Stimulated activated CD8-positive, alpha-beta memory T cell treated with anti-CD3 and anti-CD28 coated beads, Interleukin-2, amount 100 ng/mL, for 48 hours (primary cell): Measurements from ENCODE around the gene POLR2C.
"Not testable (repeated sequence)": the region's sequence is repeated elsewhere in the genome, so short reads cannot be mapped to it uniquely, and the experiment has no call there.

ENCODE experiments used
- DNase-seq, 2 donors: peaks; one replicate each; pipeline ENCODE4 v3.0.0-alpha.2; 2020; ENCODE audit warnings: low read depth in 2 of 2

Gene POLR2C

GRCh38 chr16:57479976-57480753, 17.7 kb downstream of the POLR2C start:
- no peak for DNase-seq

- DNase-seq, result no peak
These were observed 18.3 kb downstream of the POLR2C start for GRCh38 chr16:57480754-57481230.

GRCh38 chr16:57481421-57481820, 18.9 kb downstream of the POLR2C start:
- no peak for DNase-seq

GRCh38 chr16:57482845-57483545, 20.5 kb downstream of the POLR2C start:
- DNase-seq, result no peak

GRCh38 chr16:57483725-57484514, 21.4 kb downstream of the POLR2C start:
- DNase-seq, result no peak

GRCh38 chr16:57484515-57485005, 22.1 kb downstream of the POLR2C start:
- no peak for DNase-seq

GRCh38 chr16:57485091-57485915, 22.8 kb downstream of the POLR2C start:
- DNase-seq, result no peak

GRCh38 chr16:57485916-57486857, 23.7 kb downstream of the POLR2C start, which contains the start of gene DOK4:
Gene DOK4 (minus strand): TSS chr16:57486493. CDS start chr16:57479507, 6,986 bp downstream.
- DNase-seq, result peak; percentile 76 to 79

GRCh38 chr16:57486858-57487834, 24.7 kb downstream of the POLR2C start:
- no peak for DNase-seq

GRCh38 chr16:57489229-57489628, 26.8 kb downstream of the POLR2C start:
- DNase-seq, result no peak

GRCh38 chr16:57493767-57494166, 31.3 kb downstream of the POLR2C start:
- DNase-seq, result no peak

- no peak for DNase-seq
These were observed 34.6 kb downstream of the POLR2C start for GRCh38 chr16:57497121-57497520.

GRCh38 chr16:57498031-57498430, 35.6 kb downstream of the POLR2C start:
- no peak for DNase-seq

- not testable (repeated sequence) for DNase-seq
These were observed 37.5 kb downstream of the POLR2C start for GRCh38 chr16:57499941-57500340.

GRCh38 chr16:57500578-57501111, 38.2 kb downstream of the POLR2C start:
- no peak for DNase-seq

- no peak for DNase-seq
These were observed 39.0 kb downstream of the POLR2C start for GRCh38 chr16:57501492-57501891.

- DNase-seq, result no peak
These were observed 39.7 kb downstream of the POLR2C start for GRCh38 chr16:57502048-57502775.

GRCh38 chr16:57503366-57503765, 40.9 kb downstream of the POLR2C start:
- no peak for DNase-seq
